ENCODE measurements around the gene UST. TPM values are rescaled to one million over a fixed set of nuclear protein-coding genes. Genes with fewer than 3 reads are reported as not detected.

Gene UST
- total RNA-seq, 4 donors from 2014 or later = 4.8 to 9.0 (median 7.8) TPM

- in situ Hi-C loops (cut with MboI; ENCODE audit: low pct_ligation_motif_present in 1 of 4, low pct_unique_long_range_greater_than_20kb in 1 of 4, low sequenced_read_pairs in 3 of 4) (no loop called here), intact Hi-C loops (cut with DNase I; ENCODE audit: low total_unique reads) (no loop called here)
- H3K4me1 ChIP-seq = no peaks in the 10 kb centered on the region
- H3K27ac ChIP-seq = no peak overlapping the region
- no peak for DNase-seq
- no peaks in the 10 kb centered on the region for H3K36me3 ChIP-seq
- H3K4me3 ChIP-seq = no peak overlapping the region
- TF ChIP-seq EP300 (IDR thresholded peaks at IDR 0.05; ENCODE audit: low read depth) (no peak), CTCF (IDR thresholded peaks at IDR 0.05) (no peak), POLR2AphosphoS5 (IDR thresholded peaks at IDR 0.05) (no peak), POLR2A (IDR thresholded peaks at IDR 0.05) (no peak)
- no peaks in the 10 kb centered on the region for H3K9me3 ChIP-seq
- H3K27me3 ChIP-seq = no peaks in the 10 kb centered on the region
- 79 to 90% methylated on average over 2 to 9 of the region's 9 CpGs for WGBS, 2 donors (ENCODE audit: low coverage in 1 of 2)
Measured at GRCh38 chr6:149015535-149016525, 269.0 kb downstream of the UST start.

- H3K27me3 ChIP-seq = no peaks in the 10 kb centered on the region
- in situ Hi-C loops (cut with MboI; ENCODE audit: low pct_ligation_motif_present in 1 of 4, low pct_unique_long_range_greater_than_20kb in 1 of 4, low sequenced_read_pairs in 3 of 4) (no loop called here), intact Hi-C loops (cut with DNase I; ENCODE audit: low total_unique reads) (no loop called here)
- WGBS, 2 donors (ENCODE audit: low coverage in 1 of 2) = 85% methylated on average over 7 of the region's 7 CpGs; no CpG with 5 or more reads in 1 of the 2 donors
- TF ChIP-seq CTCF (IDR thresholded peaks at IDR 0.05) (no peak), POLR2AphosphoS5 (IDR thresholded peaks at IDR 0.05) (no peak), POLR2A (IDR thresholded peaks at IDR 0.05) (no peak), EP300 (IDR thresholded peaks at IDR 0.05; ENCODE audit: low read depth) (no peak)
- H3K4me1 ChIP-seq = no peaks in the 10 kb centered on the region
- H3K36me3 ChIP-seq = no peaks in the 10 kb centered on the region
- H3K4me3 ChIP-seq = no peak overlapping the region
- H3K9me3 ChIP-seq = no peaks in the 10 kb centered on the region
- no peak for DNase-seq
- H3K27ac ChIP-seq = no peak overlapping the region
Measured at GRCh38 chr6:149016716-149017115, 269.9 kb downstream of the UST start.

GRCh38 chr6:149020319-149020718 lies 273.5 kb downstream of the UST start:
- H3K4me1 ChIP-seq = no peaks in the 10 kb centered on the region
- no peaks in the 10 kb centered on the region for H3K36me3 ChIP-seq
- WGBS, 2 donors (ENCODE audit: low coverage in 1 of 2) = 73% methylated on average over 3 of the region's 3 CpGs
- no peak overlapping the region for H3K27ac ChIP-seq
- TF ChIP-seq POLR2AphosphoS5 (IDR thresholded peaks at IDR 0.05) = no peak
- no peak for TF ChIP-seq CTCF (IDR thresholded peaks at IDR 0.05)
- no peak overlapping the region for H3K4me3 ChIP-seq
- no peaks in the 10 kb centered on the region for H3K27me3 ChIP-seq
- in situ Hi-C loops (cut with MboI; ENCODE audit: low pct_ligation_motif_present in 1 of 4, low pct_unique_long_range_greater_than_20kb in 1 of 4, low sequenced_read_pairs in 3 of 4) (loop anchor here in 2 of 4 donors (10.0 kb wide), 2 partner anchors 64 to 494 kb away; no protein-coding TSS in a partner anchor), intact Hi-C loops (cut with DNase I; ENCODE audit: low total_unique reads) (no loop called here)
- no peaks in the 10 kb centered on the region for H3K9me3 ChIP-seq
- DNase-seq = no peak

GRCh38 chr6:149024361-149024760 lies 277.5 kb downstream of the UST start:
- Histone ChIP-seq H3K4me1 (peaks cover 0 to 7% (median 3%) of the 10 kb centered on the region in 4 donors), H3K27ac (no peak overlapping the region), H3K27me3 (no peaks in the 10 kb centered on the region), H3K36me3 (no peaks in the 10 kb centered on the region), H3K9me3 (no peaks in the 10 kb centered on the region), H3K4me3 (no peak overlapping the region)
- no peak for TF ChIP-seq POLR2A (IDR thresholded peaks at IDR 0.05)
- no peak for TF ChIP-seq CTCF (IDR thresholded peaks at IDR 0.05)
- TF ChIP-seq POLR2AphosphoS5 (IDR thresholded peaks at IDR 0.05) = no peak
- no peak for TF ChIP-seq EP300 (IDR thresholded peaks at IDR 0.05; ENCODE audit: low read depth)
- intact Hi-C loops (cut with DNase I; ENCODE audit: low total_unique reads) = no loop called here
- in situ Hi-C loops (cut with MboI; ENCODE audit: low pct_ligation_motif_present in 1 of 4, low pct_unique_long_range_greater_than_20kb in 1 of 4, low sequenced_read_pairs in 3 of 4) = loop anchor here in 2 of 4 donors (10.0 kb wide), 2 partner anchors 60 to 490 kb away; no protein-coding TSS in a partner anchor
- 83 to 100% methylated on average over 1 of the region's 1 CpG for WGBS, 2 donors (ENCODE audit: low coverage in 1 of 2)
- DNase-seq = no peak
